Measurements from ENCODE around the gene AOPEP. TPM values are rescaled to one million over a fixed set of nuclear protein-coding genes. Genes with fewer than 3 reads are reported as not detected.

AOPEP gene
- total RNA-seq, 2 experiments from 2014 or later: 6.9 to 7.0 TPM

DNA sequence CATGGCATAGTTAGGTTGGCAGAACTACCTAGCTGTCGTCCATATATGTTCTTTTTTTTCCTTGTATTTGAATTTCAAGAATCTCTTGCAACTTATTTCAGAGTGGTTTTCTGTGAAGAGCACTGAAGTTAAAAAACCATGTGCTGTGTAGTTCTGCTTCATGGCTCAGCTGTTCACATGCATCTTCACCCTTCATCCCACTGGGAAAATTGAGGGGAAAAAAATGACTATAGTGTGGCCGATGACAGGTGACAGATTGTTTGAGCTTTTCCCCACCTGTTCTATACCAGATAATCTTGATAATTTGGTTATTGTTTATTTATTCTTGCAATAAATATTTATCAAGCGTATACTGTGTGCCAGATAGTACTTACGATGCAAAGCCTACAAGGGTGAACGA lies 77.8 kb downstream of the AOPEP start:
- Mint-ChIP-seq H3K4me1 (ENCODE audit: low read depth) (no peaks in the 10 kb centered on the region), H3K27me3 (no peaks in the 10 kb centered on the region), H3K9me3 (no peaks in the 10 kb centered on the region), H3K36me3 (ENCODE audit: low read depth) (peaks cover 60% of the 10 kb centered on the region), H3K4me3 (no peak overlapping the region), H3K27ac (no peak overlapping the region)
- intact Hi-C loops (cut with DNase I, micrococcal nuclease): no loop called here
- no peak for DNase-seq
- Histone ChIP-seq H3K36me3 (ENCODE audit: insufficient read depth, low read length) (peaks cover 8% of the 10 kb centered on the region), H3K27me3 (ENCODE audit: control insufficient read depth in 1 of 2, insufficient read depth in 2 of 2, low read length in 2 of 2) (no peaks in the 10 kb centered on the region), H3K4me3 (ENCODE audit: low read length) (no peak overlapping the region), H3K4me1 (ENCODE audit: insufficient read depth, low read length) (no peaks in the 10 kb centered on the region), H3K9me3 (ENCODE audit: control insufficient read depth in 1 of 2, insufficient read depth in 1 of 2, low read length in 2 of 2) (no peaks in the 10 kb centered on the region), H3K27ac (ENCODE audit: low read depth in 1 of 2, low read length in 2 of 2) (no peak overlapping the region)
- no peak for ATAC-seq (ENCODE audit: poor library complexity)
- ChIA-PET POLR2A (no interaction called here), CTCF (no interaction called here)
- TF ChIP-seq, protein P1, sequence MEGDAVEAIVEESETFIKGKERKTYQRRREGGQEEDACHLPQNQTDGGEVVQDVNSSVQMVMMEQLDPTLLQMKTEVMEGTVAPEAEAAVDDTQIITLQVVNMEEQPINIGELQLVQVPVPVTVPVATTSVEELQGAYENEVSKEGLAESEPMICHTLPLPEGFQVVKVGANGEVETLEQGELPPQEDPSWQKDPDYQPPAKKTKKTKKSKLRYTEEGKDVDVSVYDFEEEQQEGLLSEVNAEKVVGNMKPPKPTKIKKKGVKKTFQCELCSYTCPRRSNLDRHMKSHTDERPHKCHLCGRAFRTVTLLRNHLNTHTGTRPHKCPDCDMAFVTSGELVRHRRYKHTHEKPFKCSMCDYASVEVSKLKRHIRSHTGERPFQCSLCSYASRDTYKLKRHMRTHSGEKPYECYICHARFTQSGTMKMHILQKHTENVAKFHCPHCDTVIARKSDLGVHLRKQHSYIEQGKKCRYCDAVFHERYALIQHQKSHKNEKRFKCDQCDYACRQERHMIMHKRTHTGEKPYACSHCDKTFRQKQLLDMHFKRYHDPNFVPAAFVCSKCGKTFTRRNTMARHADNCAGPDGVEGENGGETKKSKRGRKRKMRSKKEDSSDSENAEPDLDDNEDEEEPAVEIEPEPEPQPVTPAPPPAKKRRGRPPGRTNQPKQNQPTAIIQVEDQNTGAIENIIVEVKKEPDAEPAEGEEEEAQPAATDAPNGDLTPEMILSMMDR (IDR thresholded peaks at IDR 0.05): no peak

DNA sequence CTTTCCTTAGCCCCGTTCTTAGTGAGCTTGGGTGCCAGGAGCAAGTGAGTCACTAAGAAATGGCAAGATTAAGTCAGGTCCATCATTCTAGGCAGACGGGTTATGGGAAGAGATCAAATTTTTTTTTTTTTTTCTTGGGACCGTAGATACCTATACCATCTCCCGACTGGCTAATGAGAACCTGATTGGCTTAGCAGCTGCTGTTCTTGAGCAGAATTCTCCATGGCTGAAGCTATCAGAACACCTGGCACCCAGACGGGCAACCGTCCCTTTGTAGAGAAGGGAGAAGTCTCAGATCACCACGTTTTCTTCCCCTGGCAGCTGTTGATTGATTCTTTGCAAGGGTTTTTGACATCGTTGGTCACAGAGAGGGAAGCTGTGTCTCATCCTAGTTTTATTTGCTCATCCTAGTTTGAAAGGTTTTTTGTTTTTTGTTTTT lies 78.6 kb downstream of the AOPEP start:
- no peaks in the 10 kb centered on the region for H3K9me3 ChIP-seq (ENCODE audit: control insufficient read depth in 1 of 2, insufficient read depth in 1 of 2, low read length in 2 of 2)
- H3K27me3 ChIP-seq (ENCODE audit: control insufficient read depth in 1 of 2, insufficient read depth in 2 of 2, low read length in 2 of 2): no peaks in the 10 kb centered on the region
- Mint-ChIP-seq H3K9me3 (no peaks in the 10 kb centered on the region), H3K27me3 (no peaks in the 10 kb centered on the region), H3K36me3 (ENCODE audit: low read depth) (peaks cover 56% of the 10 kb centered on the region), H3K4me1 (ENCODE audit: low read depth) (no peaks in the 10 kb centered on the region), H3K27ac (no peak overlapping the region), H3K4me3 (no peak overlapping the region)
- ChIA-PET POLR2A (interaction anchor here (0.6 kb wide), 1 partner anchor 1948 kb away, joined by 4 read pairs; no protein-coding TSS in a partner anchor), CTCF (no interaction called here)
- TF ChIP-seq, protein P1 (IDR thresholded peaks at IDR 0.05): no peak
- H3K27ac ChIP-seq (ENCODE audit: low read depth in 1 of 2, low read length in 2 of 2): no peak overlapping the region
- intact Hi-C loops (cut with DNase I, micrococcal nuclease): no loop called here
- peaks cover 8% of the 10 kb centered on the region for H3K36me3 ChIP-seq (ENCODE audit: insufficient read depth, low read length)
- no peak overlapping the region for H3K4me3 ChIP-seq (ENCODE audit: low read length)
- DNase-seq (no peak), ATAC-seq (ENCODE audit: poor library complexity) (no peak)
- H3K4me1 ChIP-seq (ENCODE audit: insufficient read depth, low read length): no peaks in the 10 kb centered on the region

DNA sequence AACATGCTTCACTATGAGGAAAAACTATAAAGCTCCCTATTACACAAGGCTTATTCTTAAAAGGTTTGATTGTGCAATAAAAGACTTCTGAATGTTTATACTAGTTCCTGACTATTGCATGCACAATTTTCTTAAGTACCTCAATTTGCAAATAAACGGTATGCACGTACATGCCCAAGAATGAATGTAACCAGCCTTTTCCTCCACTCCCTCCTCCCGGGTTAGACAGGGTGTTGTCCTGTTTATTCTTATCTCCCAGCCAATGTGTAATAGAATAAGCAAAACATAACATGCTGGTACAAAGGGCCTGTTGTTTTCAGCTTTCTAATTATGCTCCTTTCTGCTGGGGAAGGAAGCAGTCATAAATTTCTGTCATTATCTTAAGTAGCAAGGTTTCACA lies 79.1 kb downstream of the AOPEP start:
- H3K4me1 ChIP-seq (ENCODE audit: insufficient read depth, low read length): no peaks in the 10 kb centered on the region
- TF ChIP-seq, protein P1 (IDR thresholded peaks at IDR 0.05): no peak
- H3K27ac Mint-ChIP-seq: no peak overlapping the region
- DNase-seq (no peak), ATAC-seq (ENCODE audit: poor library complexity) (no peak)
- H3K9me3 Mint-ChIP-seq: no peaks in the 10 kb centered on the region
- H3K36me3 Mint-ChIP-seq (ENCODE audit: low read depth): peaks cover 51% of the 10 kb centered on the region
- ChIA-PET POLR2A (no interaction called here), CTCF (no interaction called here)
- no peaks in the 10 kb centered on the region for H3K27me3 Mint-ChIP-seq
- no peaks in the 10 kb centered on the region for H3K4me1 Mint-ChIP-seq (ENCODE audit: low read depth)
- no peak overlapping the region for H3K4me3 Mint-ChIP-seq
- no peak overlapping the region for H3K27ac ChIP-seq (ENCODE audit: low read depth in 1 of 2, low read length in 2 of 2)
- no peaks in the 10 kb centered on the region for H3K27me3 ChIP-seq (ENCODE audit: control insufficient read depth in 1 of 2, insufficient read depth in 2 of 2, low read length in 2 of 2)
- H3K4me3 ChIP-seq (ENCODE audit: low read length): no peak overlapping the region
- peaks cover 7% of the 10 kb centered on the region for H3K36me3 ChIP-seq (ENCODE audit: insufficient read depth, low read length)
- H3K9me3 ChIP-seq (ENCODE audit: control insufficient read depth in 1 of 2, insufficient read depth in 1 of 2, low read length in 2 of 2): no peaks in the 10 kb centered on the region
- intact Hi-C loops (cut with DNase I, micrococcal nuclease): no loop called here

Measured in CD4-positive, alpha-beta T cell (primary cell).